ENCODE measurements around the gene MTHFD2L.
"Not testable (repeated sequence)": the region's sequence is repeated elsewhere in the genome, so short reads cannot be mapped to it uniquely, and the experiment has no call there.

MTHFD2L gene

DNA sequence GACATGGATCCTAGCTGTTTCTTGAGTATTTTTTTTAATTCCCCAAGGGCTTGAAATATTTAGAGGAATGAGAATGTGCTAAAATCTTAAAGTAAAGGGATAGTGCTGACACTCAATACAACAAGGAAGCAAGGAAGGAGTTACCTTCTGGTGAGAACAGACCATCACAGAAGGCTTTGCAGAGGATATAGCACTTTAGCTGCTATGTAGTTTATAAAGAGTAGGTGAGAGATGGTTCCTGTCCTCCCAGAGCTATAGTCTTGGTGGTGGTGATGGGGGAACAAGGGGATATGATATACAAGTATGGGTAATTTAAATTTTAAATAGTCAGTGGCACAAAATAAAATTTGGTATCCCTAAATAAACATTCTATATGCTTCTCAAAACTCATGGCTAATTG lies 47.6 kb downstream of the MTHFD2L start (continued):
- TF ChIP-seq, protein P1, sequence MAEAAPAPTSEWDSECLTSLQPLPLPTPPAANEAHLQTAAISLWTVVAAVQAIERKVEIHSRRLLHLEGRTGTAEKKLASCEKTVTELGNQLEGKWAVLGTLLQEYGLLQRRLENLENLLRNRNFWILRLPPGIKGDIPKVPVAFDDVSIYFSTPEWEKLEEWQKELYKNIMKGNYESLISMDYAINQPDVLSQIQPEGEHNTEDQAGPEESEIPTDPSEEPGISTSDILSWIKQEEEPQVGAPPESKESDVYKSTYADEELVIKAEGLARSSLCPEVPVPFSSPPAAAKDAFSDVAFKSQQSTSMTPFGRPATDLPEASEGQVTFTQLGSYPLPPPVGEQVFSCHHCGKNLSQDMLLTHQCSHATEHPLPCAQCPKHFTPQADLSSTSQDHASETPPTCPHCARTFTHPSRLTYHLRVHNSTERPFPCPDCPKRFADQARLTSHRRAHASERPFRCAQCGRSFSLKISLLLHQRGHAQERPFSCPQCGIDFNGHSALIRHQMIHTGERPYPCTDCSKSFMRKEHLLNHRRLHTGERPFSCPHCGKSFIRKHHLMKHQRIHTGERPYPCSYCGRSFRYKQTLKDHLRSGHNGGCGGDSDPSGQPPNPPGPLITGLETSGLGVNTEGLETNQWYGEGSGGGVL (tag by site-specific recombination; IDR thresholded peaks at IDR 0.05), result no peak
- TF ChIP-seq ZSCAN23 (tag by site-specific recombination; IDR thresholded peaks at IDR 0.05), result no peak
- TF ChIP-seq ZNF571 (tag by site-specific recombination; IDR thresholded peaks at IDR 0.05), result no peak

DNA sequence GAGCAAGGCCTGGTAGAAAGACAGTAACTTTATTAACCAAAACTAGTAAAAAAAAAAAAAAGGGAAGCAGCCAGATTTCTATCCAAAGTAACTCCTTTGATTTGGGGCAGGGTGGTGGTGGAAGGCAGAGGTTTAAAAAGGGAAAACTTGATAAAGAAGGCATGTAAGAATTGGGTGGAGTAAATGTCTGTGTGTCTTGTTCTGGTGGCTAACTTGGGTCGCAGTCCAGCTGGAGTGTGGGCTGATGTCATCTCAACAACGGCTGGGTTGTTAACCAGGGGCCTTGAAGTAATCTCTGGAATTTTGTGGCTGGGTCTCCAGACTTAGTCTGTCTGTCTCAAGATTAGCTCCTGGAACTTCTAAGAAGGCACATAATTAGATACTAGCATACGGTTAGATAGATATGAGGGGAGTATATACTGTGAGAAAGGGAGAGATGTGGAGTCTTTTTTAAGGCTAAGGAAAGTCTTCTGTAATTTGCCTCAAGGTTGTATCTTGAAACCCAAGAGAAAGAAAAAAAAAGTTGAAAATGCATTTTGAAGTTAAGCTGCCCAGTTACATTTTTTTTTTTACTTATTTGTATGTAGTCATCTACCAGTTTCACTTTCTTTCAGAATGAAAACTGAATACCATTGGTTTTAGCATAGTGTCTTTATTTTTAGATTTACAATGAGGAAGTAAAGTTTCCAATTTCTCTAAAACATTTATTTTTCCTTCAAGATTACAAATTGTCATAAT lies 48.3 kb downstream of the MTHFD2L start:
- no peaks in the 10 kb centered on the region for H3K36me3 ChIP-seq (ENCODE audit: control insufficient read depth in 2 of 2, insufficient read depth in 1 of 2, low read length in 2 of 2)
- H3K27ac ChIP-seq (ENCODE audit: extremely low read depth, low read depth, low read length), result no peak overlapping the region
- H3K4me1 ChIP-seq (ENCODE audit: control insufficient read depth, insufficient read depth, low read length), result peaks cover 5% of the 10 kb centered on the region
- ChIA-PET CTCF (interaction anchor here (0.6 kb wide), 1 partner anchor 282 kb away, joined by 4 read pairs; no protein-coding TSS in a partner anchor), POLR2A (no interaction called here)
- H3K4me3 ChIP-seq (ENCODE audit: low read depth, low read length), result no peak overlapping the region
- H3K9me3 ChIP-seq (ENCODE audit: control insufficient read depth, insufficient read depth, low read depth, low read length), result no peaks in the 10 kb centered on the region
- TF ChIP-seq OVOL3 (tag by site-specific recombination; IDR thresholded peaks at IDR 0.05), result no peak

GRCh38 chr4:74214457-74215159 lies 56.7 kb downstream of the MTHFD2L start:
- H3K9me3 ChIP-seq (ENCODE audit: control insufficient read depth, insufficient read depth, low read depth, low read length); H3K27ac ChIP-seq (ENCODE audit: extremely low read depth, low read depth, low read length); H3K4me1 ChIP-seq (ENCODE audit: control insufficient read depth, insufficient read depth, low read length); POLR2A ChIA-PET; H3K4me3 ChIP-seq (ENCODE audit: low read depth, low read length); H3K36me3 ChIP-seq (ENCODE audit: control insufficient read depth in 2 of 2, insufficient read depth in 1 of 2, low read length in 2 of 2): not testable (repeated sequence)
- CTCF ChIA-PET, result interaction anchor here (0.6 to 3.1 kb wide), 2 partner anchors 14 to 113 kb away, joined by 3 to 19 read pairs; no protein-coding TSS in a partner anchor

- H3K4me3 ChIP-seq (ENCODE audit: low read depth, low read length); H3K9me3 ChIP-seq (ENCODE audit: control insufficient read depth, insufficient read depth, low read depth, low read length); H3K4me1 ChIP-seq (ENCODE audit: control insufficient read depth, insufficient read depth, low read length); POLR2A ChIA-PET; H3K27ac ChIP-seq (ENCODE audit: extremely low read depth, low read depth, low read length); H3K36me3 ChIP-seq (ENCODE audit: control insufficient read depth in 2 of 2, insufficient read depth in 1 of 2, low read length in 2 of 2): not testable (repeated sequence)
- CTCF ChIA-PET, result interaction anchor here (3.1 kb wide), 1 partner anchor 13 kb away, joined by 19 read pairs; no protein-coding TSS in a partner anchor
Observed at GRCh38 chr4:74215236-74215635, 57.3 kb downstream of the MTHFD2L start.

DNA sequence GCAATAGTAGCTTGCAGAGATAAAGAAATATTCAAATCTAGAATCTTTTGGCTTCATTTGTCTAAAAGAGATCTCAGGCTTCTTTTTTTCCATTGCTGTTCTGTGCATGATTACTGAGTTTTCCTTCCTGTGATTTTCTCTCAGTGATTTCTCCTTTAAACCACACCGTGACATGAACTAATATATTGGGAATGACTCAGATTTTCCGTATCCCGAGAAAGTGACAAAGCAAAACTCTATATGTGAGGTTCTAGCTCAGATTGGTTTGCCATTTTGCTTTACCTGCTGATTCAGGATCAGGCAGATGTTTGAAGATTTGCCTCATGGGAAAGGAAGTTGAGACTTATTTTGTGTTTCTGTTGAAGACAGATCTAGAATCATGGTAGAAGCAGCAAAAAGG lies 59.4 kb downstream of the MTHFD2L start:
- no peak overlapping the region for H3K27ac ChIP-seq (ENCODE audit: extremely low read depth, low read depth, low read length)
- ChIA-PET POLR2A (no interaction called here), CTCF (interaction anchor here (3.1 kb wide), 1 partner anchor 11 kb away, joined by 19 read pairs; no protein-coding TSS in a partner anchor)
- TF ChIP-seq SP2 (tag by site-specific recombination; IDR thresholded peaks at IDR 0.05) (no peak), ZNF654 (tag by site-specific recombination; IDR thresholded peaks at IDR 0.05; ENCODE audit: low read depth) (no peak), ZNF501 (tag by site-specific recombination; IDR thresholded peaks at IDR 0.05) (no peak), ZBTB1 (tag by site-specific recombination; IDR thresholded peaks at IDR 0.05) (no peak), ZNF473 (tag by site-specific recombination; IDR thresholded peaks at IDR 0.05) (no peak), HOXA7 (CRISPR knock-in tag; IDR thresholded peaks at IDR 0.05; ENCODE audit: borderline replicate concordance) (no peak)
- H3K4me1 ChIP-seq (ENCODE audit: control insufficient read depth, insufficient read depth, low read length), result no peaks in the 10 kb centered on the region
- H3K9me3 ChIP-seq (ENCODE audit: control insufficient read depth, insufficient read depth, low read depth, low read length), result no peaks in the 10 kb centered on the region
- H3K36me3 ChIP-seq (ENCODE audit: control insufficient read depth in 2 of 2, insufficient read depth in 1 of 2, low read length in 2 of 2), result no peaks in the 10 kb centered on the region
- no peak overlapping the region for H3K4me3 ChIP-seq (ENCODE audit: low read depth, low read length)

DNA sequence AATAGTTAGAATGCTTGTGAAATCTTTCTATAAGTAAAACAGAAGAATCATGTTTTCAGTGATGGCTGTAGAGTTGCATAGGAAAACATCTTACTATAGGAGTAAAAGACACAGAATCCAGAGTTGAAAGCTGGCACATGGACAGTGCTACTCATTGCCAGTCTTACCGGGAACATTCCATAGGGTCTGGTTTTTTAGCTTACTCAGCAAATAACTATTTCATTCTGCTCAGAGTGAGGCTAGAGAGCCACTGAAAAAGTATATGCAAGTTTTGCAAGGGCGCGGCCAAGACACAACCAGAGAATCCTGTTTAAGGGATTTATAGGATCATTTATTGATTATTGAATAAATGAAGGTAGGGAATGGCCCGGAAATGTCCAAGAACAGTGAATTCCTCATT lies 60.3 kb downstream of the MTHFD2L start:
- H3K9me3 ChIP-seq (ENCODE audit: control insufficient read depth, insufficient read depth, low read depth, low read length), result no peaks in the 10 kb centered on the region
- no peak for TF ChIP-seq ZNF548 (tag by site-specific recombination; IDR thresholded peaks at IDR 0.05)
- TF ChIP-seq OVOL3 (tag by site-specific recombination; IDR thresholded peaks at IDR 0.05), result no peak
- no peak for TF ChIP-seq ZNF514 (tag by site-specific recombination; IDR thresholded peaks at IDR 0.05)
- TF ChIP-seq, protein P2, sequence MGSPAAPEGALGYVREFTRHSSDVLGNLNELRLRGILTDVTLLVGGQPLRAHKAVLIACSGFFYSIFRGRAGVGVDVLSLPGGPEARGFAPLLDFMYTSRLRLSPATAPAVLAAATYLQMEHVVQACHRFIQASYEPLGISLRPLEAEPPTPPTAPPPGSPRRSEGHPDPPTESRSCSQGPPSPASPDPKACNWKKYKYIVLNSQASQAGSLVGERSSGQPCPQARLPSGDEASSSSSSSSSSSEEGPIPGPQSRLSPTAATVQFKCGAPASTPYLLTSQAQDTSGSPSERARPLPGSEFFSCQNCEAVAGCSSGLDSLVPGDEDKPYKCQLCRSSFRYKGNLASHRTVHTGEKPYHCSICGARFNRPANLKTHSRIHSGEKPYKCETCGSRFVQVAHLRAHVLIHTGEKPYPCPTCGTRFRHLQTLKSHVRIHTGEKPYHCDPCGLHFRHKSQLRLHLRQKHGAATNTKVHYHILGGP (tag by site-specific recombination; IDR thresholded peaks at IDR 0.05), result no peak
- TF ChIP-seq ZNF76 (tag by site-specific recombination; IDR thresholded peaks at IDR 0.05; ENCODE audit: borderline replicate concordance, low read depth), result no peak
- TF ChIP-seq ZNF2 (tag by site-specific recombination; IDR thresholded peaks at IDR 0.05), result no peak
- no peak for TF ChIP-seq HOXA7 (CRISPR knock-in tag; IDR thresholded peaks at IDR 0.05; ENCODE audit: borderline replicate concordance)
- CTCF ChIA-PET, result interaction anchor here (1.9 kb wide), 1 partner anchor 10 kb away, joined by 7 read pairs; no protein-coding TSS in a partner anchor
- no peak overlapping the region for H3K4me3 ChIP-seq (ENCODE audit: low read depth, low read length)
- no peaks in the 10 kb centered on the region for H3K36me3 ChIP-seq (ENCODE audit: control insufficient read depth in 2 of 2, insufficient read depth in 1 of 2, low read length in 2 of 2)
- no peaks in the 10 kb centered on the region for H3K4me1 ChIP-seq (ENCODE audit: control insufficient read depth, insufficient read depth, low read length)
- H3K27ac ChIP-seq (ENCODE audit: extremely low read depth, low read depth, low read length), result no peak overlapping the region
- POLR2A ChIA-PET, result no interaction called here
